GM21717 (cell line): Measurements from ENCODE around the gene KRT83.
"Not testable (repeated sequence)": the region's sequence is repeated elsewhere in the genome, so short reads cannot be mapped to it uniquely, and the experiment has no call there.

ENCODE experiments used
- ATAC-seq: cut with Tn5 transposase; IDR thresholded peaks from one replicate; pipeline ENCODE4 v1.9.1; 2021; ENCODE audit warnings: mild to moderate bottlenecking, moderate library complexity; ENCODE audit not compliant: unreplicated experiment

KRT83 gene

GRCh38 chr12:52334185-52334584 is 13.0 kb upstream of the KRT83 start:
- no peak for ATAC-seq

- no peak for ATAC-seq
Measured at GRCh38 chr12:52333321-52333720, 12.1 kb upstream of the KRT83 start.

GRCh38 chr12:52332381-52332780 is 11.2 kb upstream of the KRT83 start:
- ATAC-seq: no peak

- ATAC-seq: no peak
Measured at GRCh38 chr12:52331833-52332232, 10.6 kb upstream of the KRT83 start.

GRCh38 chr12:52331039-52331438 is 9.8 kb upstream of the KRT83 start:
- no peak for ATAC-seq

- no peak for ATAC-seq
Measured at GRCh38 chr12:52327830-52328500, 6.8 kb upstream of the KRT83 start.

- ATAC-seq: peak; percentile 91
Measured at GRCh38 chr12:52327052-52327829, 6.0 kb upstream of the KRT83 start.

GRCh38 chr12:52324153-52324444 is 2.9 kb upstream of the KRT83 start:
- ATAC-seq: no peak

- no peak for ATAC-seq
Measured at GRCh38 chr12:52323416-52324152, 2.4 kb upstream of the KRT83 start.

GRCh38 chr12:52323001-52323400 is 1.8 kb upstream of the KRT83 start:
- ATAC-seq: no peak

GRCh38 chr12:52322069-52322468 is 871 bp upstream of the KRT83 start:
- ATAC-seq: no peak

- ATAC-seq: no peak
Measured at GRCh38 chr12:52321418-52321817, 220 bp upstream of the KRT83 start.

GRCh38 chr12:52319097-52319496 is 2.1 kb downstream of the KRT83 start:
- no peak for ATAC-seq

GRCh38 chr12:52318241-52318990 is 2.8 kb downstream of the KRT83 start:
- ATAC-seq: no peak

GRCh38 chr12:52317468-52318052 is 3.6 kb downstream of the KRT83 start:
- no peak for ATAC-seq

- no peak for ATAC-seq
Measured at GRCh38 chr12:52316701-52317100, 4.5 kb downstream of the KRT83 start.

GRCh38 chr12:52316290-52316689 is 4.9 kb downstream of the KRT83 start:
- ATAC-seq: no peak

- not testable (repeated sequence) for ATAC-seq
Measured at GRCh38 chr12:52315721-52316120, 5.5 kb downstream of the KRT83 start.

GRCh38 chr12:52314511-52314910 is 6.7 kb downstream of the KRT83 start:
- ATAC-seq: no peak

GRCh38 chr12:52313926-52314325 is 7.3 kb downstream of the KRT83 start:
- ATAC-seq: no peak

GRCh38 chr12:52313461-52313860 is 7.7 kb downstream of the KRT83 start:
- ATAC-seq: no peak
